ENCODE data around the gene DCUN1D1. TPM values are rescaled to one million over a fixed set of nuclear protein-coding genes. Genes with fewer than 3 reads are reported as not detected.

DCUN1D1 gene
- total RNA-seq, 1 experiment from 2014 or later, result 99.3 TPM

DNA sequence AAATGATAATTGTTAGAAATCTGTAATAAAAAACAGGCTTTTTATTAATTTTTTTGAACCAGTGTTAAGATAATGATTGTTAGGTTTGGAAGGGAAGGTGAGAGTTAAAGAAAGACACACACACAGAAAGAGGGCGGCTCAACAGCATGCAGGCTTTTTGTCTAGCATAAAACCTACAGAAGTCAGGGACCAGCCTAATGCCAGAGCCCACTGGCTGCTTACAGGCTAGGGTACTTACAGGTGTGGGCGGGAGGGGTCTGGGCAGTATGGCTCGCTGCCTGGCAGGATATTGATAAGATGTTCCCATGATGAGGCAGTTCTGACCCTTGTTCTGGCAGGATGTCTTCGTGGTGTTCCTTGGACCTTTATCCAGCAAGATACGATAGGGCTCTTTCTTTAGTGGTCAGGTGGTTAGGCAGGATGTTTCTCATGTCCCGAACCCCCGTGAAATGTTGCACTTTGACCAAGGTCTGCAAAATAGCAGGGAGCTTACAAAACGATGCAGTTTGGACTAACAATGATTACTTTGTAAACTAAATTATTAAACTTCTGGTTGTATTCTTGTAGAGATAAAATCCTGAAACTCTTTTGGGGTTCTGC lies 84.7 kb downstream of the DCUN1D1 start:
- no peaks in the 10 kb centered on the region for H3K4me1 Mint-ChIP-seq (ENCODE audit: low read depth, unreplicated experiment)
- H3K9me3 Mint-ChIP-seq (ENCODE audit: low read depth, unreplicated experiment), result no peaks in the 10 kb centered on the region
- intact Hi-C loops (cut with micrococcal nuclease; ENCODE audit: unreplicated experiment), result no loop called here
- no peak overlapping the region for H3K27ac Mint-ChIP-seq (ENCODE audit: unreplicated experiment)
- no TSS peak for BruUV-seq (replicated peaks)
- CTCF ChIA-PET, result interaction anchor here (1.1 kb wide), 1 partner anchor 59 kb away, joined by 3 read pairs; no protein-coding TSS in a partner anchor
- TF ChIP-seq, protein P1, sequence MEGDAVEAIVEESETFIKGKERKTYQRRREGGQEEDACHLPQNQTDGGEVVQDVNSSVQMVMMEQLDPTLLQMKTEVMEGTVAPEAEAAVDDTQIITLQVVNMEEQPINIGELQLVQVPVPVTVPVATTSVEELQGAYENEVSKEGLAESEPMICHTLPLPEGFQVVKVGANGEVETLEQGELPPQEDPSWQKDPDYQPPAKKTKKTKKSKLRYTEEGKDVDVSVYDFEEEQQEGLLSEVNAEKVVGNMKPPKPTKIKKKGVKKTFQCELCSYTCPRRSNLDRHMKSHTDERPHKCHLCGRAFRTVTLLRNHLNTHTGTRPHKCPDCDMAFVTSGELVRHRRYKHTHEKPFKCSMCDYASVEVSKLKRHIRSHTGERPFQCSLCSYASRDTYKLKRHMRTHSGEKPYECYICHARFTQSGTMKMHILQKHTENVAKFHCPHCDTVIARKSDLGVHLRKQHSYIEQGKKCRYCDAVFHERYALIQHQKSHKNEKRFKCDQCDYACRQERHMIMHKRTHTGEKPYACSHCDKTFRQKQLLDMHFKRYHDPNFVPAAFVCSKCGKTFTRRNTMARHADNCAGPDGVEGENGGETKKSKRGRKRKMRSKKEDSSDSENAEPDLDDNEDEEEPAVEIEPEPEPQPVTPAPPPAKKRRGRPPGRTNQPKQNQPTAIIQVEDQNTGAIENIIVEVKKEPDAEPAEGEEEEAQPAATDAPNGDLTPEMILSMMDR (IDR thresholded peaks at IDR 0.05; ENCODE audit: unreplicated experiment), result no peak
- DNase-seq, result no peak
- H3K36me3 Mint-ChIP-seq (ENCODE audit: insufficient read depth, unreplicated experiment), result no peaks in the 10 kb centered on the region
- no peaks in the 10 kb centered on the region for H3K27me3 Mint-ChIP-seq (ENCODE audit: unreplicated experiment)
- H3K4me3 Mint-ChIP-seq (ENCODE audit: low read depth, unreplicated experiment), result no peak overlapping the region

DNA sequence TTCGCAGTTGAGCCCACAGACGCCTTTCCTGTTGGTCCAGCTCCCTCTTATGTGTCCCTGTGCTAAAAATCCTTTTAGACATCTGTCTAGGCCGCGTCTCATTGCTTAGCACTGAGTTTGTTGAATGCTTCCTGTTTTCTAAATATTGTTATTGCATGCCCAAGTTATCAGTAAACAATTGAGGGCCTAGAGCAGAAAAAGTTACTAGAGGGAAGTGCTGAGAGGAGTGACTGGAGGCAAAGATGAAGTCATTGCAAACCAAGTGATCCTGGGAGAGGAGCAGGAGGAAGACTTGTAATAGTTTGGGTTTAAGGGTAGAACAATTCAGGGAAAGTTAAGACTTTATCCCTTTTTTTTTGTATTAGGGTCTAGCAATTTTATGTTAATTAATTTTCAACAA lies 88.1 kb downstream of the DCUN1D1 start:
- Mint-ChIP-seq H3K4me1 (ENCODE audit: low read depth, unreplicated experiment) (no peaks in the 10 kb centered on the region), H3K27ac (ENCODE audit: unreplicated experiment) (no peak overlapping the region), H3K9me3 (ENCODE audit: low read depth, unreplicated experiment) (no peaks in the 10 kb centered on the region), H3K4me3 (ENCODE audit: low read depth, unreplicated experiment) (no peak overlapping the region), H3K27me3 (ENCODE audit: unreplicated experiment) (no peaks in the 10 kb centered on the region), H3K36me3 (ENCODE audit: insufficient read depth, unreplicated experiment) (no peaks in the 10 kb centered on the region)
- BruUV-seq (replicated peaks), result no TSS peak
- TF ChIP-seq, protein P1 (IDR thresholded peaks at IDR 0.05; ENCODE audit: unreplicated experiment), result no peak
- CTCF ChIA-PET, result no interaction called here
- no peak for DNase-seq
- intact Hi-C loops (cut with micrococcal nuclease; ENCODE audit: unreplicated experiment), result no loop called here

DNA sequence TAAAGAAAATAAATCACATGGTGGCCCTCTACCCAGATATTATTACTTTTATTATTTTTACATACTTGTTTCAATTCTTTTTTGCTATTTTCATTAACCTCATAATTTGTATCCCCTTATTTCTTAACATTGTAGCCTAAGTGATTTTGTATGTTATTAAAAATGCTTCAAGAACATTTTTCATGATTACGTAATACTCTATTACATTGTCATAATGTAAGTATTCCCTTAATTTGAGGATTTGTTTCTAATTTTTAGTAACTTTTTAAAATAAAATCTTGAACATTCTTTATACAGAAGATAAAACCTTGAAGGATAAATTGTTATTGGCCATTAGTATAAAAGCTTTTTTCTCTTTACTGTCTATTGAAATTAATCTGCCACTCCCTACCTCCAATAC lies 89.0 kb downstream of the DCUN1D1 start:
- CTCF ChIA-PET, result no interaction called here
- H3K36me3 Mint-ChIP-seq (ENCODE audit: insufficient read depth, unreplicated experiment), result no peaks in the 10 kb centered on the region
- H3K27ac Mint-ChIP-seq (ENCODE audit: unreplicated experiment), result no peak overlapping the region
- H3K4me1 Mint-ChIP-seq (ENCODE audit: low read depth, unreplicated experiment), result no peaks in the 10 kb centered on the region
- H3K27me3 Mint-ChIP-seq (ENCODE audit: unreplicated experiment), result no peaks in the 10 kb centered on the region
- H3K9me3 Mint-ChIP-seq (ENCODE audit: low read depth, unreplicated experiment), result no peaks in the 10 kb centered on the region
- DNase-seq, result no peak
- intact Hi-C loops (cut with micrococcal nuclease; ENCODE audit: unreplicated experiment), result no loop called here
- no peak overlapping the region for H3K4me3 Mint-ChIP-seq (ENCODE audit: low read depth, unreplicated experiment)
- TF ChIP-seq, protein P1 (IDR thresholded peaks at IDR 0.05; ENCODE audit: unreplicated experiment), result no peak
- BruUV-seq (replicated peaks), result no TSS peak

DNA sequence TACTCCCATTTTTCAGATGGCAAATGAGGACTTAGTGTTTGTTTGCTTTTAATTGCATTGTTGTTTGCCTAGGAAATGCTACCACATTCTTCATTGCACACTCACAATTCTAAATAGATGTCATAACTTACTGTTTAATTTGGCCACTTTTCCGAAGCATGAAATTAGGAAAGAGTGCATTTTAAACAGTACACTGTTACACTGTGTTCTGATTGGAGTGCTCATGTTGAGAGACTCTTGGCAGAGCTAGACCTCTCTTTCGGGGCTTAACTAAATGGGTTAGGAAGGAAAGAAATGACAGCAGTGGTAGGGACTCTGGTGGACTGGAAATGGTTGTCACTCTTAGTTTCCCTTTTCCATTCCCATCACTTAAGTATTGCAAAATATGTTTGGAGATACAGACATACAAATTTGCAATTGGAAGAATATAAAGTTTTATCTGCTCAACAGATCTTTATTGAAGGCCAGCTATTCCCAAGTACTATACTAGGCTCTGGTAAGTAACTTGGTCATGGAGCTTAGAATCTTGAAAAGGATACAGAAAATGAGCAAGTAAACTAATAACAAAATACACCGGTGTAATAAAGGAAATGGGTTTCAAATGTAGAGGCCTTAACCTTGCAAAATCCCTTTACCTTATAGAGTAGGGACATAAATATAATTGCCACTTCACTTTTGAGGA lies 90.2 kb downstream of the DCUN1D1 start:
- CTCF ChIA-PET, result no interaction called here
- intact Hi-C loops (cut with micrococcal nuclease; ENCODE audit: unreplicated experiment), result no loop called here
- no peaks in the 10 kb centered on the region for H3K9me3 Mint-ChIP-seq (ENCODE audit: low read depth, unreplicated experiment)
- no TSS peak for BruUV-seq (replicated peaks)
- TF ChIP-seq, protein P1 (IDR thresholded peaks at IDR 0.05; ENCODE audit: unreplicated experiment), result no peak
- no peaks in the 10 kb centered on the region for H3K27me3 Mint-ChIP-seq (ENCODE audit: unreplicated experiment)
- H3K27ac Mint-ChIP-seq (ENCODE audit: unreplicated experiment), result no peak overlapping the region
- no peaks in the 10 kb centered on the region for H3K36me3 Mint-ChIP-seq (ENCODE audit: insufficient read depth, unreplicated experiment)
- no peaks in the 10 kb centered on the region for H3K4me1 Mint-ChIP-seq (ENCODE audit: low read depth, unreplicated experiment)
- no peak for DNase-seq
- no peak overlapping the region for H3K4me3 Mint-ChIP-seq (ENCODE audit: low read depth, unreplicated experiment)

Other genes starting within 250 kb of the DCUN1D1 start
- 81.9 and 84.0 TPM in 2 replicates for gene ATP11B, start 187.0 kb downstream of the DCUN1D1 start, total RNA-seq (2022)
- gene MCCC1, start 119.0 kb upstream of the DCUN1D1 start, total RNA-seq (2022), result 74.7 and 87.5 TPM in 2 replicates
- gene LAMP3, start 182.2 kb upstream of the DCUN1D1 start, total RNA-seq (2022), result 20.5 and 39.7 TPM in 2 replicates